HG03175 (cell line): ENCODE measurements around the gene CPLX3.
A peak's percentile ranks its signal among the peaks of the same experiment; 100 is the strongest.

Experiments
- ATAC-seq: cut with Tn5 transposase; IDR thresholded peaks from one replicate; pipeline ENCODE4 v1.9.1; 2021; ENCODE audit warnings: mild to moderate bottlenecking, moderate library complexity; ENCODE audit not compliant: unreplicated experiment

Gene CPLX3

DNA sequence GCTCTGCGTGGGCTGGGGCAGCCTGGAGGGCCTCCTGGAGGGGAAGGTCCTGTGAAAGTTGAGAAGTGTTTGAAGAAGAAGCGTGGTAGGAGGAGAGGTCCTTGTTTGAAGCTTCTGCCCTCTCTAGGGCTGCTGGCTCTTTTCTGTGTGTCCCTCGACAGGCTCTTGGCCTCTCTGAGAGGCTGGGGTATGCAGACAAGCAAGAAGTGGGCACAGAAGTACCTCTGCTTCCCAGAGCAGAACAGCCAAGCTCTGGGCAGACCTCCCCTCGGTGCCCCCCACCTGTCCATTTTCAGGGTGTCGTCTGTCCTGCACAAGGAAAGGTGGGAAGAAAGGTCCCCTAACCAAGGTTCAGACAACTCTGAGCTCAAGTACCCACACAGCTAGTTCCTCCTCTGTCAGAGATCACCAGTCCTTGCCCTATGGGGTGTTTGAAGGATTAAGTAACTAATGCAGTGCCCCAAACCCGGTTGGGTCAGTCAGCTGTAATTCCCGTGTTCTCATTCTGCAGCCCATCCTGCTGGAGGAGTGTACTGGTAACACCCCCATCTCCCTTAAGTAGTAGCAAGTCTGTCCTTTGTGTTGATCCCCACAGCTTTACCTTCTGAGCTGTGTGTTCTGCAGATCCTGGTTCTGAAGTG is 38.3 kb upstream of the CPLX3 start:
- ATAC-seq, result no peak

DNA sequence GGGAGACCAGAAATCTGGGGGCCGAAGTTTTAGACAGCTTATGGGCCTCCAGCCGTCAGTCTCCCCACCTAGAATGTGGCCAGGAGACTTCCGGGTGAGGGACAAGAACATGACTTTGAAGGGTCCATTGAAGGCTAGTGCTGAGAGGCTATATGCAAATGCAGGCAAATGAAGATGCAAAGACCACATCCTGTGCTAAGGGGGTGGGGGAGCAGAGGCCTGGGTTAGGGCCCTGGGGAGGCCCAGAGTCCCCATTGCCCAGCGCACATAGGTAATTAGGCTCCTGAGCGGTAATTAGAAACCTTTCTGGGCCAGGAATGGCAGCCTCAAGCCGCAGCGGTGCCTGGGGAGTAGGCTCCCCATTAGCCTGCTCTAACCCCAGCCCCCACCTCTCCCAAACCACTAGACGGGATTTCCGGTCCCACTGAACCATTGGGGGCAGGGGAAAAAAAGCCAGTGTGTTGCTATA is 37.7 kb upstream of the CPLX3 start:
- ATAC-seq, result peak; percentile 31

DNA sequence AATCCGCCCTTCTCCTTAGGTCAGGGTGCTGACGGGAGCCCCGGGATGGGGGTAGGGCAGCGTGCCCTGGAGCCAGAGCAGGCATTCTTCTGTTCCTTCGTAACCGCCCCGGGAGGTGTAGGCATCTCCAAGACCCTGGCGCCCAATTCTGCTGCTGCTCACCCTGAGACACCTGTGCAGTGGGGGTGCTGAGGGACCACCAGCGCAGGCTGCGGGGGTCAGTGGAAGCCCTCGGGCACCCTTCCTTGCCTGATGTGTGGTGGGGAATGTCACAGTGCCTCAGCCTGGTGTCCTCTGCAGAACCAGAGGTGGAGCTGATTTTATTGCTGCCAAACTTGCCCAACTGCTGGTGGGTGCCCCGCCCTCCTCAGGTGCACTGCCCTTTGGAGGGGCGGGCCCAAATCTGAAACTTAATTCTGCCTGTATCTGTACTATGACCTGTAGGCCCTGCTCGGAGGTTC is 37.2 kb upstream of the CPLX3 start:
- ATAC-seq, result no peak

DNA sequence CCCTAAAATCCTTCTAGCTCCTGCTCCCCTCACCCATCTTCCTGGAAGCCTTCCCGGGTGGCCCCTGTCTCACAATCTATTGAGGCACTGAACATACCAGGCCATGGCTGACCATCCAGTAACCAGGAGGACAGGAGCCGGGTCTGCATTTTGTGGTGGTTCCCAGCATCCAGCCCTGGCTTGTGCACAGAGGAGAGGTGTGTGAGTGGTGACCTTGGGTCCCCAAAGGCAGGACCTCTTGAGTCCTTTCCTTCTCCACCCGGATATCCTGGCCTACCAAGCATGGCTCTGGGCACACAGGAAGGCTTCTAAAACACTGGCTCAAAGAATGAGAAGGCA is 36.7 kb upstream of the CPLX3 start:
- no peak for ATAC-seq

DNA sequence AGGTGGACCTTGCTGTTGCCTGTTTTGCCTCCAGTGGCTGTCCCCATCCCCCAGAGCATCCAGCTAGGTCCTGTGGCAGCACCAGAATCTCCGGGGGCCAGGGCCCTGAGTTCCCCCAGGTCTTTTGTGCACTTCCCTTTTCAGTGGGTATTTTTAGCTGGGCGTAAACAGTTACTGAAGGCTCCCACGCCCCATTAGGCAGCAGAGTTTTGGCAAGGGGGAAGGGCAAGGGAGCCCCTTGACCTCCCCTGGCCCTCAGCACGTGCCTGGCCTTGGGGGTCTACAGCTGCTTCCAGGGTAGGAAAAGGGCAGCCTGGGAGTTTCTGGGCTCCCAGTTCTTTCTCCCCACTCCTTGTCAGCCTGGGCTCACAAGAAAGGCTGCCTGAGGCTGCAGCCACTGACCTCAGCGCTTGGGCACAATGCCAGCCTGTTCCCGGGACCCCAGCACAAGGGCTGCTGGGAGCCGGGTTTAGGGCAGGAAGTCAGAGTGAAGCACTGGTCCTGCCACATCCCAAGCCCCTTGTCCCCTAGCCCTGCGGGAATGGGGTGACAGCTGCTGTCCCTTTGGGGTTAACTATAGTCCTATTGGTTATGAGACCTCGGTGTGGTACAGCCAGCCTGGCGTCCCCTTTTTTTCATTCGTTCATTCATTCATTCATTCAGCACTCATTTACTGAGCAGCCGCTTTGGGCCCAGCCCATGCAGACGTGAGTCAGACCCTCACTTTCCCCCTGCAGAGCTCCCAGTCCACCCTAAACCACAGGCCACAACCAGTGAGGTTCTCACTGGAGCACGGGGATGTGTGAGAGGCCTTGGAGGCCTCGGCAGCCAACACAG is 36.1 kb upstream of the CPLX3 start:
- no peak for ATAC-seq

DNA sequence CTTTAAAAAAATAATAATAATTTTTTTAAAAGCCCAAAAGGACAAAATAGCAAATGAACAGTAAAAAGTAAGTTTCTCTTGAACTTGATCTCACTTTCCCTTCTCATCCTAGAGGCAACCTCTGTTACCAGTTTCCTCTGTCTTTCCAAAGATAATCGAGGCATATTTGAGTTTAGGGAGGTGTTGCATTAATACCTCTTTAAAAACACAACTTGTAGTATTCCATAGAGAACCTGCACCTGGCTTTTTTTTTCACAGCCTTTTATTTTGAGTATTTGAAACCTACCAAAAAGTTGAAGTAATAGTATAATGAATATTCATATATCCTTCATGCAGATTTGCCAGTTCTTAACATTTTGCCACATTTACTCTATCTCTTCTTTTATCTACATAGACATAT is 35.4 kb upstream of the CPLX3 start:
- no peak for ATAC-seq

DNA sequence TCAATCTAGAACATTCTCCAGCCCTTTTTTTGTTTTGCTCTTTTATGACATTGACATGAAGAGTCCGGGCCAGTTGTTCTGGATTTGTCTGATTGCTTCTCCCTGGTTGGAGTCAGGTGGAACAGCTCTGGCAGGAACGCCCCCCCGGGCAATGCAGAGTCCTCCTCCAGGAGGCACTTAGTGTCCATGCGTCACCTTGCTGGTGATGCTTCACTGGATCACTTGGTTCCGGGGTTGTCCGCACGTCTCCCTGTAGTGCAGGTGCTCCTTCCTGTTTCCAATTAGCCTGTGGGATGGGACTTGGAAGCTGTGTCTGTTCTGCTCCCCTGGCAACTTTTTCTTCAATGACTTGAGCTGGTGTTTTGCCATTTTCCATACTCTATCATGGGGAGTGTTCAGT is 34.8 kb upstream of the CPLX3 start:
- ATAC-seq, result no peak

DNA sequence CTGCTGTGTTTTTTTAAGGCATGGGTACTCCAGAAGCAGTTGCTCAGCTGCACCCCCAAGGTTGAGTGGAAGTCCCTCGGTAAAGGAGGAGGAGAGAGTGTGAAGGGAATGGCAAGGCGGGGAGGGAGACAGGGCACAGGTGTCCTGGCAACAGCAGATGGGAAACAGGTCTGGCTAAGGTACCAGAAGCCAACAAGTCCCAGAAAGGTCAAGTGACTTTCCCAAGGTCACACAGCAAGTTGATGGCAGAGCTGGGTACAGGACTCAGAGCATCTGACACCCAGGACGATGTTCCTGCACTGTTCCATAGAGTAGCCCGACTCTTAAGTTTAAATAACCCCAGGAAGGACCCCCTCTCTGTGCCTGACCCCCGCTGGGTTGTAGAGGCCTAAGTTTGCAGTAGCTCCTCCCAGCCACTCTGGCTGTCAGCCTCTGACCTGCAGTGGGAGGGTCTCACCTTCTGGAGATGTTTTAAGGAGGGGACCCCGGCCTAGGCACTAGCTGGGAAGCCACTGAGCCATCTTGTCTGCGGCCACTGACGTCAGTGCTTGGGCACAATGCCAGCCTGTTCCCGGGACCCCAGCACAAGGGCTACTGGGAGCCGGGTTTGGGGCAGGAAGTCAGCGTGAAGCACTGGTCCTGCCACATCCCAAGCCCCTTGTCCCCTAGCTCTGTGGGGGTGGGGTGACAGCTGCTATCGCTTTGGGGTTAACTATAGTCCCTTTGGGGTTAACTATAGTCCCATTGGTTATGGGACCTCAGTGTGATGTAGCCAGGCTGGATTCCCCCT is 34.0 kb upstream of the CPLX3 start:
- no peak for ATAC-seq

DNA sequence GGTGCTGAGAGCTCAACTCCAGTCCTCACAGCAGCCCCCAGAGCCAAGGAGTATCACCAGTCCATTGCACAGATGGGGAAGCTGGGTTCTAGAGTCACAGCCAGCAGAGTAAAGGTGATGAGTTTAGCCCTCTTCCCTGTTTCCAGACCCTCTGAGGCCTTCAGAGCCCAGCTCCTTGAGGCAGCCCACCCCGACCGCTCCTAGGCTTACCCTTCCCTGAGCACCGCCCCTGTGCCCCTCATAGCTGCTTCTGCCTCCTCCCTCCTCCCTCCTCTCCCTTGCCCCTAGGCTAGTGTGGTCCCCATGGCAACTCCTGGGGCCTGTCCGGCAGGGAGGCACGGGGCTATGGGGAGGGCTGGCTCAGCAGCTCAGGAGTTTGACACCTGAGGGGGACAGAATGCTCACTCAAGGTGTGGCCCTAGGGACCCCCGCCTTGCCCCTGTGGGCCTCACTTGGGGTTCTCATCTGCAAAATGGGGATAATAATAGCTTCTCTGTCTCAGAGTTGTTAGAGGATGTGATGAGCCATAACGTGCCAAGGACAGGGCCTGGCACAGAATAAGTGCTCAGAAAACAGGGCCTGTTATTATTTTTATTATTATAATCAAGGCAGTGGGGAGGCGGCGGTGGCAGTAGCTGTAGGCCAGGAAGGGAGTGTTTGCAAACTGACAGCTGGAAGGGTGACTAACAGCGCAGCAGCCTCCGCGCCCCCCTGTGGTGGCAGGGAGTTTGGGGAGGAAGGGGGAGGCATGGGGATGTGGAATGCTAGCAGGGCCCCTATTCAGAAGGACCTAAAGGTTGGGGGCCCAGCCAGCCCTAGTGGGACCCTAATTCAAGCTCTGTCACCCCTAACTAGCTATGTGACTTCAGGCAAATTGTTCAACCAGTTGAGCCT is 33.0 kb upstream of the CPLX3 start:
- ATAC-seq, result no peak

DNA sequence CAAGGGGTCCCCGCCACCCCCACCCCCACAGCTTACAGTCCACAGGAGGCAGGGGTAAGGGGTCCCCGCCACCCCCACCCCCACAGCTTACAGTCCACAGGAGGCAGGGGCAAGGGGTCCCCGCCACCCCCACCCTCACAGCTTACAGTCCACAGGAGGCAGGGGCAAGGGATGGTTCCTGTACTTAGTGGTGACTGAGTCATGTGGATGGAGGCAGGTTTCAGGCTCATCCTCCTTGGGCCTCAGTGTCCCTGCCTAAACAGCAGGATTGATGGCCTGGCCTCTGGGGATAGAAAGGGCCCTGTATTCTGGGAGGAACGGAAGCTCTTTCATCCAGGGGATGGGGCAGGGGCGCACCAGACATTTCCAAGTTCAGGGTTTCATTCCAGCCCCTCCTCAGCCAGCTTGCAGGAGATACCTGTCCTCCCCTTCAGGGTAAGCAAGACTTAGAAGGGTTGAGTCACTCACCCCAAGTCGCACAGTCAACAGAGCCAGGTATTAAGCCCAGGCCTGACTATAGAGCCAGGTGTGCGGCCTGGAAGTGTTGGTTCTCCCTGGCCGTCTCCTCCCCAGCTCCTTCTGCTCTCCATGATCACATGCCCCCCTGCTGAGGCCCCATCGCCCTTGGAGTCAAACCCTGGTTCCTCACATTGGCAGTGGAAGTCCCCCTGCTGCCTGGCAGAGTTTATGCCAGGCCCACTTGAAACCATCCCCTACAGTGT is 32.0 kb upstream of the CPLX3 start:
- no peak for ATAC-seq

DNA sequence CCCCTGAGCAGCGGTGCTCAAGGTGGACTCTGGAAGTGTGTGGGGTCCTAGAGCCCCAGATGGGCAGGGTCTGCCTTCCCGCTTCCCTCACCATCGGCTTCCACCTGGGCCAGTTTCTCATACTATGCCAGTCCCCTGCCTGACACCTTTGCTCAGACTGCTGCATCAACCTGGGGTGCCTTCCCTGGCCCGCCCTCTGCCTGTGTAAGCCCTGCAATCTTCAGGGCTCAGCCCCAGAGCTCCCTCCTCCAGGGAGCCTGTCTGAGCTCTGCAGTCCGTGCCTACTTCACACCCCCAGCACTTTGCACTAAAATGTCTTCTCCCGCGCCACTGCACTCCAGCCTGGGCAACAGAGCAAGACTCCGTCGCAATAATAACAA is 31.5 kb upstream of the CPLX3 start:
- no peak for ATAC-seq

DNA sequence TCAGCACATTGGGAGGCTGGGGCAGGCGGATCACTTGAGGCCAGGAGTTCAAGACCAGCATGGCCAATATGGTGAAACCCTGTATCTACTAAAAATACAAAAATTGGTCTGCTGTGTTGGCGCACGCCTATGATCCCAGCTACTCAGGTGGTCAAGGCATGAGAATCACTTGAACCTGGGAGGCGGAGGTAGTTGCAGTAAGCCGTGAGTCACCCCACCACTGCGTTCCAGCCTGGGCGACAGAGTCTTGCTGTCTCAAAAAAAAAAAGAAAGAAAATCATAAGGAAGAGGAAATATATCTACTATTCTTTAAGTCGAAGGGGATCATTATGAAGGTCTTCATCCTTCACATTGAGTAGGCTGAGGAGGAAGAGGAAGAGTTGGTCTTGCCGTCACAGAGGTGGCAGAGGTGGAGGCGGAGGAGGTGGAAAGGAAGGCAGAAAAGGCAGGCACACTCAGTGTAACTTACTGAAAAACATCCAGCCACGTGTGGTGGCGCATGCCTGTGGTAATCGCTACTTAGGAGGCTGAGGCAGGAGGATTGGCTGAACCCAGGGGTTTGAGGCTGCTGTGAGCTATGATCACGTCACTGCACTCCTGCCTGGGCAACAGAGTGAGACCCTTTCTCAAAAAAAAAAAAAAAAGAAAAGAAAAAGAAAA is 30.3 kb upstream of the CPLX3 start:
- no peak for ATAC-seq

DNA sequence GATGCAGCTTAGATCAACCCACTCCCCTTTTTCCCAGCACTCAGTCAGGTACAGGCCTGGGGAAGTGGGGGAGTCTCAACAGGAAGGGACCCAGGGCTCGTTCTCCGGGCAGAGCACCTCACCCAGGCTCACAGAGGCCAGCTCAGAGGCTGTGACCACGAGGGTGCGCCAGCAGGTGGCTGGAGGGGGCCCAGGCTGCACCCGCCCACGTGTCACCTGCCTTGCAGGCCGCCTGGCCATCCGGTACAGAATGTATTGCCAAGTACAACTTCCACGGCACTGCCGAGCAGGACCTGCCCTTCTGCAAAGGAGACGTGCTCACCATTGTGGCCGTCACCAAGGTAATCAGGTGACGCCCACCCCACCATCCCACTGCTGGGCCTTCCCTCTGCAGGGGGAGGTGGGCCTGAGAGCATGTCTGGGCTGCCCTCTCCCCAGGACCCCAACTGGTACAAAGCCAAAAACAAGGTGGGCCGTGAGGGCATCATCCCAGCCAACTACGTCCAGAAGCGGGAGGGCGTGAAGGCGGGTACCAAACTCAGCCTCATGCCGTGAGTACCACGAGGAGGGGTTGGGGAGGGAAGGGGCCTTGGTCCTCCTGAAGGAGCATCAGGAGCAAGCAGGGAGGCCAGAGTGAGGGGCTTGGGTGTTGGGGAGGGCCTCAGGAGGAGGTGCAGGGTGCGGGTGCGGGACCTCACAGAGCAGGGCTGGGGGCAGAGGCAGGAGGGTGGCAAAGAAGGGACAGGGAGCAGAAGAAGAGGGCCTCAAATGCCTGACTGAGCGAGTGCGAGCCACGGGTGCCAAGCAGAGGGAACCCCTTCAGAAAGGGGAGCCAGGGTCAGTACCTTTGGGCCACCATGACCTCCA is 27.8 kb upstream of the CPLX3 start:
- ATAC-seq, result peak; percentile 50

DNA sequence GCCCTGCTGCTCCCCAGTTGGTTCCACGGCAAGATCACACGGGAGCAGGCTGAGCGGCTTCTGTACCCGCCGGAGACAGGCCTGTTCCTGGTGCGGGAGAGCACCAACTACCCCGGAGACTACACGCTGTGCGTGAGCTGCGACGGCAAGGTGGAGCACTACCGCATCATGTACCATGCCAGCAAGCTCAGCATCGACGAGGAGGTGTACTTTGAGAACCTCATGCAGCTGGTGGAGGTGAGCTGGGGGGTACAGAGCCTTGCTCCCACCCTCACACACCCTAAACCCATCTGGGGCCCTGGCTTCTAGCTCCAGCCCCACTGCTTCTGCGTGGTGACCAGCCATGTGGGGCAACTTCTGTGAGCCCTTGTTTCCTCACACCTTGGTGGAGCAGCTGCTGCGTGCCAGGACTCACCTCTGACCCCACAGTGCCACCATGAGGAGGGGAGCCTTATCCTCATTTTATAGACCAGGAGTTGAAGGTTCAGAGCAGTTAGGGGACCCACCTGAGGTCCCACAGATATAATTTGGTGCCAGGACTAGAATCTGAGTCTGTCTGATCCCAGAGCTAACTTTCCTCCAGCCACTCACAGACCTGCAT is 27.1 kb upstream of the CPLX3 start:
- ATAC-seq, result no peak

DNA sequence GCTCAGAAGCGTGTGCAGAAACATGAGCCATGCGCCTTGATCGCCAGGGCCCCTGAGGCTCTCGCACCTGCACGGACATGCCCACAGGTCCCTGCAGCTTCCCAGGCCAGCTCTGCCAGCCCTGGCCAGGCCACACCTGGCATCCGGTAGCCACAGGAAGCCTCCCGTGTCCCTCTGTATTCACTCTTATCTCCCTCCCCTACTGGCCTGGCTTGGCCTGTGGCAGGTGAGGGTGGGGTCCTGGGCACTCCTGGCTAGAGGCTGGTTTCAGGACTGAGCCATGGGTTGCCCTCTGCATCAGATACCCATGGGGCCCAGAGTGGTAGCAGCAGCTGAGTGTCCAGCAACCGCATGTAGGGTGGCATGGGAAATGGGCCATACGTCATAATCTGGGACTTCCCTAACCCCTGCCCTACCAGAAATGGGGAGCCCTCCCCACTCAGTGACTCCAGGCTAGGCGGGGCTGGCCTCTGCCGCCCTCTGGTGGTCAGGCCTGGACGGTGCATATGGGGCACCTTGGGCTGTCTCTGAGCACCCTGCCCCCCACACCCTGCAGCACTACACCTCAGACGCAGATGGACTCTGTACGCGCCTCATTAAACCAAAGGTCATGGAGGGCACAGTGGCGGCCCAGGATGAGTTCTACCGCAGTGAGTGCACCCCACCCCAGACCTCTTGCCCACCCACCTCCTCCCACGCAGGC is 26.4 kb upstream of the CPLX3 start:
- ATAC-seq, result peak; percentile 67

DNA sequence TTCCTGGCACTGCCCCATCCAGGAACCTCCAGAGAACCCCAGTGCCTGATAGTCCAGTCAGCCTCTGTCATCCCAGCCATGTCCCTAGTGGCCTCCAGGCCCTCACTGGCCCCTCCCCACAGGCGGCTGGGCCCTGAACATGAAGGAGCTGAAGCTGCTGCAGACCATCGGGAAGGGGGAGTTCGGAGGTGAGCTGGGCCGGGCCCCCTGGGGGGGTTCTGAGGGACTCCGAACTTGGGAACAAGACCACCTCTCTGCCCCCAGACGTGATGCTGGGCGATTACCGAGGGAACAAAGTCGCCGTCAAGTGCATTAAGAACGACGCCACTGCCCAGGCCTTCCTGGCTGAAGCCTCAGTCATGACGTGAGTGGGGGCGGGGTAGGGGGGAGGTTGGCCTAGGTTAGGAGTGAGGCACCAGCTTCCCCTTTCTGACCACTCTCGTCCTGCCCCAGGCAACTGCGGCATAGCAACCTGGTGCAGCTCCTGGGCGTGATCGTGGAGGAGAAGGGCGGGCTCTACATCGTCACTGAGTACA is 25.8 kb upstream of the CPLX3 start:
- ATAC-seq, result no peak

DNA sequence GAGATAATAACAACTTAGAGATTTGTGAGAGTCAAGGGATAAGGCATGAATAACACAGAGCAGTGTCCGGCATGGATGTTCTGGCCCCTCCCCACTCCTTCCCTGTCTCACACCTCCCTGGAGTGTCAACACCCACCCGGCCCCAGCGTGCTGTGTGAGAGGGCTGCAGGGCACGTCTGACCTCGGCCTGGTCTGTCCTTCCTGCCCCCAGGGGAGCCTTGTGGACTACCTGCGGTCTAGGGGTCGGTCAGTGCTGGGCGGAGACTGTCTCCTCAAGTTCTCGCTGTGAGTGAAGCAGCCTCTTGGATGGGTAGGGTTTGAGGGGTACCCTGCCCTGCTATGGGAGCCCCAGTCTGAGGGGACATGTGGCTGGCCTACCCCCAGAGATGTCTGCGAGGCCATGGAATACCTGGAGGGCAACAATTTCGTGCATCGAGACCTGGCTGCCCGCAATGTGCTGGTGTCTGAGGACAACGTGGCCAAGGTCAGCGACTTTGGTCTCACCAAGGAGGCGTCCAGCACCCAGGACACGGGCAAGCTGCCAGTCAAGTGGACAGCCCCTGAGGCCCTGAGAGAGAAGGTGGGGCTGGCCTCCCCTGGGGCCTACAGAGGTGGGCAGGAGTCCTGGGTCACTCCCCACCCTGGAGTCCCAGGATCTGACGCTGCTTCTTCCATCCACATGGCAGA is 25.0 kb upstream of the CPLX3 start:
- no peak for ATAC-seq
